ENCODE results near the gene GORASP2.

GORASP2 gene

GRCh38 chr2:170991398-170992182 is 62.5 kb downstream of the GORASP2 start:
- no peaks in the 10 kb centered on the region for H3K9me3 ChIP-seq (replicated peaks; ENCODE audit: insufficient read depth, low read length)
- no peaks in the 10 kb centered on the region for H3K79me2 ChIP-seq (ENCODE audit: low read length)
- H3K4me3 ChIP-seq (ENCODE audit: low read length), result no peak overlapping the region
- H3K27ac ChIP-seq (ENCODE audit: low read length), result no peak overlapping the region
- no peaks in the 10 kb centered on the region for H4K20me1 ChIP-seq (ENCODE audit: insufficient read depth, low read length)
- H2AFZ ChIP-seq (ENCODE audit: low read length), result no peak overlapping the region
- no peaks in the 10 kb centered on the region for H3K27me3 ChIP-seq (replicated peaks; ENCODE audit: insufficient read depth, low read length)
- H3K4me2 ChIP-seq (ENCODE audit: low read depth, low read length), result no peak overlapping the region
- no peaks in the 10 kb centered on the region for H3K4me1 ChIP-seq (ENCODE audit: low read length)
- DNase-seq, result no peak
- TF ChIP-seq CTCF (IDR thresholded peaks at IDR 0.05; ENCODE audit: low read length) (no peak), EZH2 (optimal IDR thresholded peaks at IDR 0.05; ENCODE audit: low read depth, low read length) (no peak), EZH2phosphoT487 (IDR thresholded peaks at IDR 0.05; ENCODE audit: low read length) (no peak)
- no peaks in the 10 kb centered on the region for H3K9me2 ChIP-seq (replicated peaks; ENCODE audit: insufficient read depth, low read length)
- no peaks in the 10 kb centered on the region for H3F3A ChIP-seq (ENCODE audit: insufficient read depth, low read length)
- no peaks in the 10 kb centered on the region; the same call in 1 of the 2 replicates for H3K36me3 ChIP-seq (replicated peaks; ENCODE audit: insufficient read depth, low read length)
- no peak overlapping the region for H3K9ac ChIP-seq (ENCODE audit: low read length)

- no peak for TF ChIP-seq EZH2 (optimal IDR thresholded peaks at IDR 0.05; ENCODE audit: low read depth, low read length)
- Histone ChIP-seq H4K20me1 (ENCODE audit: insufficient read depth, low read length) (no peaks in the 10 kb centered on the region), H2AFZ (ENCODE audit: low read length) (no peak overlapping the region), H3K4me1 (ENCODE audit: low read length) (no peaks in the 10 kb centered on the region), H3K9me2 (replicated peaks; ENCODE audit: insufficient read depth, low read length) (no peaks in the 10 kb centered on the region), H3F3A (ENCODE audit: insufficient read depth, low read length) (no peaks in the 10 kb centered on the region), H3K4me3 (ENCODE audit: low read length) (no peak overlapping the region), H3K36me3 (replicated peaks; ENCODE audit: insufficient read depth, low read length) (no peaks in the 10 kb centered on the region; the same call in 1 of the 2 replicates), H3K9ac (ENCODE audit: low read length) (no peak overlapping the region), H3K79me2 (ENCODE audit: low read length) (no peaks in the 10 kb centered on the region), H3K4me2 (ENCODE audit: low read depth, low read length) (no peak overlapping the region), H3K27ac (ENCODE audit: low read length) (no peak overlapping the region), H3K27me3 (replicated peaks; ENCODE audit: insufficient read depth, low read length) (no peaks in the 10 kb centered on the region), H3K9me3 (replicated peaks; ENCODE audit: insufficient read depth, low read length) (no peaks in the 10 kb centered on the region)
- DNase-seq, result no peak
Measured at GRCh38 chr2:170996316-170996715, 67.3 kb downstream of the GORASP2 start.

- no peak overlapping the region for H3K9ac ChIP-seq (ENCODE audit: low read length)
- no peaks in the 10 kb centered on the region for H3K4me1 ChIP-seq (ENCODE audit: low read length)
- no peak overlapping the region for H2AFZ ChIP-seq (ENCODE audit: low read length)
- H3K9me3 ChIP-seq (replicated peaks; ENCODE audit: insufficient read depth, low read length), result no peaks in the 10 kb centered on the region
- H4K20me1 ChIP-seq (ENCODE audit: insufficient read depth, low read length), result no peaks in the 10 kb centered on the region
- no peaks in the 10 kb centered on the region for H3F3A ChIP-seq (ENCODE audit: insufficient read depth, low read length)
- H3K27ac ChIP-seq (ENCODE audit: low read length), result no peak overlapping the region
- TF ChIP-seq EZH2 (optimal IDR thresholded peaks at IDR 0.05; ENCODE audit: low read depth, low read length) (no peak), EZH2phosphoT487 (IDR thresholded peaks at IDR 0.05; ENCODE audit: low read length) (no peak)
- no peak overlapping the region for H3K4me3 ChIP-seq (ENCODE audit: low read length)
- no peak overlapping the region for H3K4me2 ChIP-seq (ENCODE audit: low read depth, low read length)
- DNase-seq, result no peak
- H3K79me2 ChIP-seq (ENCODE audit: low read length), result no peaks in the 10 kb centered on the region
- no peaks in the 10 kb centered on the region for H3K9me2 ChIP-seq (replicated peaks; ENCODE audit: insufficient read depth, low read length)
- H3K27me3 ChIP-seq (replicated peaks; ENCODE audit: insufficient read depth, low read length), result no peaks in the 10 kb centered on the region
- H3K36me3 ChIP-seq (replicated peaks; ENCODE audit: insufficient read depth, low read length), result no peaks in the 10 kb centered on the region; the same call in 1 of the 2 replicates
Measured at GRCh38 chr2:170997893-170998597, 69.0 kb downstream of the GORASP2 start.

- Histone ChIP-seq H3K9ac (ENCODE audit: low read length) (no peak overlapping the region), H4K20me1 (ENCODE audit: insufficient read depth, low read length) (no peaks in the 10 kb centered on the region), H2AFZ (ENCODE audit: low read length) (no peak overlapping the region), H3K4me3 (ENCODE audit: low read length) (no peak overlapping the region), H3F3A (ENCODE audit: insufficient read depth, low read length) (no peaks in the 10 kb centered on the region), H3K4me2 (ENCODE audit: low read depth, low read length) (no peak overlapping the region), H3K36me3 (replicated peaks; ENCODE audit: insufficient read depth, low read length) (no peaks in the 10 kb centered on the region; the same call in 1 of the 2 replicates), H3K79me2 (ENCODE audit: low read length) (no peaks in the 10 kb centered on the region), H3K27ac (ENCODE audit: low read length) (no peak overlapping the region), H3K9me2 (replicated peaks; ENCODE audit: insufficient read depth, low read length) (no peaks in the 10 kb centered on the region), H3K9me3 (replicated peaks; ENCODE audit: insufficient read depth, low read length) (no peaks in the 10 kb centered on the region), H3K4me1 (ENCODE audit: low read length) (no peaks in the 10 kb centered on the region), H3K27me3 (replicated peaks; ENCODE audit: insufficient read depth, low read length) (no peaks in the 10 kb centered on the region)
- no peak for DNase-seq
- no peak for TF ChIP-seq EZH2phosphoT487 (IDR thresholded peaks at IDR 0.05; ENCODE audit: low read length)
- no peak for TF ChIP-seq EZH2 (optimal IDR thresholded peaks at IDR 0.05; ENCODE audit: low read depth, low read length)
- TF ChIP-seq CTCF (IDR thresholded peaks at IDR 0.05; ENCODE audit: low read length), result no peak
Measured at GRCh38 chr2:170999654-171000053, 70.6 kb downstream of the GORASP2 start.

All from MM.1S (cell line).